Mammary epithelial cell (primary cell): ENCODE results near the gene KRTAP20-2.

Source experiments
- EZH2 ChIP-seq: IDR thresholded peaks from 2 replicates; pipeline ENCODE4 v1.6.1; 2012; ENCODE audit warnings: low read length, inconsistent platforms, borderline replicate concordance
- TF ChIP-seq, protein P1 (sequence below), 2 donors: IDR thresholded peaks in 1 of 2; conservative IDR thresholded peaks in 1 of 2; 2 replicates each; pipeline ENCODE4 v1.5.1; 2011 to 2012; ENCODE audit warnings: inconsistent platforms in 2 of 2, low read length in 2 of 2, mild to moderate bottlenecking in 2 of 2, control low read depth in 1 of 2, low read depth in 1 of 2; ENCODE audit not compliant: insufficient read depth in 1 of 2; ENCODE audit errors: extremely low read depth in 1 of 2

GRCh38 chr21:30620522-30620921 lies 14.5 kb upstream of the KRTAP20-2 start, which contains the start of gene KRTAP20-4:
- TF ChIP-seq, protein P1, sequence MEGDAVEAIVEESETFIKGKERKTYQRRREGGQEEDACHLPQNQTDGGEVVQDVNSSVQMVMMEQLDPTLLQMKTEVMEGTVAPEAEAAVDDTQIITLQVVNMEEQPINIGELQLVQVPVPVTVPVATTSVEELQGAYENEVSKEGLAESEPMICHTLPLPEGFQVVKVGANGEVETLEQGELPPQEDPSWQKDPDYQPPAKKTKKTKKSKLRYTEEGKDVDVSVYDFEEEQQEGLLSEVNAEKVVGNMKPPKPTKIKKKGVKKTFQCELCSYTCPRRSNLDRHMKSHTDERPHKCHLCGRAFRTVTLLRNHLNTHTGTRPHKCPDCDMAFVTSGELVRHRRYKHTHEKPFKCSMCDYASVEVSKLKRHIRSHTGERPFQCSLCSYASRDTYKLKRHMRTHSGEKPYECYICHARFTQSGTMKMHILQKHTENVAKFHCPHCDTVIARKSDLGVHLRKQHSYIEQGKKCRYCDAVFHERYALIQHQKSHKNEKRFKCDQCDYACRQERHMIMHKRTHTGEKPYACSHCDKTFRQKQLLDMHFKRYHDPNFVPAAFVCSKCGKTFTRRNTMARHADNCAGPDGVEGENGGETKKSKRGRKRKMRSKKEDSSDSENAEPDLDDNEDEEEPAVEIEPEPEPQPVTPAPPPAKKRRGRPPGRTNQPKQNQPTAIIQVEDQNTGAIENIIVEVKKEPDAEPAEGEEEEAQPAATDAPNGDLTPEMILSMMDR (conservative IDR thresholded peaks at IDR 0.05 in 1 of 2, IDR thresholded peaks at IDR 0.05 in 1 of 2; ENCODE audit: extremely low read depth in 1 of 2, insufficient read depth in 1 of 2, low read depth in 1 of 2, low read length in 2 of 2) = no peak
- TF ChIP-seq EZH2 = no peak
